Fibroblast of lung (primary cell): ENCODE results near the gene CRELD1.

Source experiments
- CTCF ChIP-seq, 2 donors: IDR thresholded peaks in 1 of 2; conservative IDR thresholded peaks in 1 of 2; 1 replicate in 1 of 2; 2 replicates in 1 of 2; pipeline ENCODE4 v1.5.1; 2011 to 2012; ENCODE audit warnings: low read length in 2 of 2, control low read depth in 1 of 2, inconsistent platforms in 1 of 2, low read depth in 1 of 2, mild to moderate bottlenecking in 1 of 2
- EZH2 ChIP-seq: IDR thresholded peaks from 2 replicates; pipeline ENCODE4 v1.5.1; 2012; ENCODE audit warnings: low read length, control low read depth, mild to moderate bottlenecking; ENCODE audit errors: missing control alignments

GRCh38 chr3:9937486-9938238 is 4.0 kb downstream of the CRELD1 start:
- TF ChIP-seq CTCF (conservative IDR thresholded peaks at IDR 0.05 in 1 of 2, IDR thresholded peaks at IDR 0.05 in 1 of 2; ENCODE audit: low read depth in 1 of 2, low read length in 2 of 2) (no peak), EZH2 (no peak)
